CD8-positive, alpha-beta memory T cell (primary cell): ENCODE measurements around the gene CENPVL3. TPM values are rescaled to one million over a fixed set of nuclear protein-coding genes. Genes with fewer than 3 reads are reported as not detected.

Experiments
- CTCF ChIA-PET: fragments of 350-600 bp; sonication (Branson Sonifier 250); formaldehyde crosslinking; loops from one replicate; lab custom pipeline; 2021; ENCODE audit warnings: antibody characterized with exemption; lab: Charles Lee
- POLR2A ChIA-PET: fragments of 350-600 bp; sonication (Branson Sonifier 250); formaldehyde crosslinking; loops from one replicate; lab custom pipeline; 2021; ENCODE audit warnings: antibody characterized with exemption; lab: Charles Lee
- DNase-seq, 5 donors: peaks; one replicate each; pipeline versions ENCODE4 v3.0.0 to v3.0.0-alpha.2; 2020 to 2022; ENCODE audit warnings: mixed read lengths in 1 of 5
- H3K27ac ChIP-seq: one replicate; pipeline ENCODE4 v1.7.0; 2013; ENCODE audit warnings: low read depth, mild to moderate bottlenecking, low read length, moderate library complexity
- H3K27me3 ChIP-seq: 2 replicates; pipeline ENCODE4 v1.7.0; 2013; ENCODE audit warnings: low read length, mild to moderate bottlenecking; ENCODE audit not compliant: insufficient read depth, poor library complexity, severe bottlenecking
- H3K36me3 ChIP-seq: 2 replicates; pipeline ENCODE4 v1.7.0; 2013; ENCODE audit warnings: mild to moderate bottlenecking, low read length, moderate library complexity; ENCODE audit not compliant: insufficient read depth
- H3K4me1 ChIP-seq: 2 replicates; pipeline ENCODE4 v1.7.0; 2013; ENCODE audit warnings: mild to moderate bottlenecking, low read length, moderate library complexity; ENCODE audit not compliant: insufficient read depth
- H3K4me3 ChIP-seq: 2 replicates; pipeline ENCODE4 v1.7.0; 2013; ENCODE audit warnings: mild to moderate bottlenecking, low read length
- H3K9me3 ChIP-seq: 2 replicates; pipeline ENCODE4 v1.7.0; 2013; ENCODE audit warnings: mild to moderate bottlenecking, low read length
- H3K27ac Mint-ChIP-seq, 8 donors: one replicate each; pipeline ENCODE4 v1.8.0; 2020 to 2021; ENCODE audit warnings: mixed read lengths in 8 of 8, mild to moderate bottlenecking in 6 of 8, inconsistent platforms in 3 of 8, moderate library complexity in 3 of 8
- H3K27me3 Mint-ChIP-seq, 2 donors: one replicate each; pipeline ENCODE4 v1.8.0; 2020 to 2021; ENCODE audit warnings: mixed read lengths in 2 of 2, mild to moderate bottlenecking in 1 of 2, moderate library complexity in 1 of 2
- H3K36me3 Mint-ChIP-seq, 3 donors: one replicate each; pipeline ENCODE4 v1.8.0; 2020 to 2021; ENCODE audit warnings: mixed read lengths in 3 of 3, inconsistent platforms in 1 of 3, mild to moderate bottlenecking in 1 of 3
- H3K4me1 Mint-ChIP-seq, 3 donors: one replicate each; pipeline ENCODE4 v1.8.0; 2020 to 2021; ENCODE audit warnings: mixed read lengths in 3 of 3, inconsistent platforms in 1 of 3, mild to moderate bottlenecking in 1 of 3
- H3K4me3 Mint-ChIP-seq, 7 donors: one replicate each; pipeline ENCODE4 v1.8.0; 2020 to 2021; ENCODE audit warnings: mixed read lengths in 7 of 7, mild to moderate bottlenecking in 6 of 7, moderate library complexity in 4 of 7, inconsistent platforms in 2 of 7
- H3K9me3 Mint-ChIP-seq, 5 donors: one replicate each; pipeline ENCODE4 v1.8.0; 2020 to 2022; ENCODE audit warnings: mixed read lengths in 5 of 5, mild to moderate bottlenecking in 3 of 5, moderate library complexity in 2 of 5, inconsistent platforms in 1 of 5
- polyA plus RNA-seq: library from polyadenylated mRNA; unstranded; fragments of 300-500 nt; fragmentation: Illumina TruSeq; gene quantifications from one replicate; pipeline ENCODE4 v1.2.3, GENCODE V29; 2021
- total RNA-seq, 2 experiments: library from RNA; stranded (reverse); gene quantifications; one replicate each; pipeline ENCODE4 v1.2.3, GENCODE V29; 2021

Gene CENPVL3
- total and polyA plus RNA-seq, 3 experiments from 2014 or later = 0.22 TPM; not detected in 2

DNA sequence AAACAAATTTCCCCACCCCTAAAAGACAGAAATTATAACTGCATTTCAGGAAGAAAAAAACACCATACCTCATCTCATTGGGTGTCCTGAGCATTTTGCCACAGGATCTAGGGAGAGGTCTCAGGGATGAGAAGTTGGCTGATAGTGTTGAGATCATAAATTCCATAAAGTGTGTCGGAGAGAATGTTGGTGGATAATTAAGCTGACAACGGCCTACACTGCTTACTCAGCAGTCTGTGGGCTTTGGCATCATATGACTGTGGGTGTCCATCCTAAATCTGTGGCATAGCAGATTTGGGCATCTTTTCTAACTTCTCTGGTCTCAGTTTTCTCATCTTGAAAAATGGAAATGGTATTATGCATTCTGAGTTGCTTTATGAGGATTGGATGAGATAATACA, 12.3 kb downstream of the CENPVL3 start:
- POLR2A ChIA-PET = no interaction called here
- H3K27ac Mint-ChIP-seq = no peak overlapping the region

GRCh38 chrX:51598899-51599298, 19.8 kb downstream of the CENPVL3 start:
- H3K4me1 ChIP-seq = no peaks in the 10 kb centered on the region
- Mint-ChIP-seq H3K27me3 (peaks cover 10 to 36% of the 10 kb centered on the region in 2 donors), H3K27ac (no peak overlapping the region), H3K36me3 (no peaks in the 10 kb centered on the region), H3K9me3 (no peaks in the 10 kb centered on the region), H3K4me3 (no peak overlapping the region), H3K4me1 (no peaks in the 10 kb centered on the region)
- ChIA-PET CTCF (no interaction called here), POLR2A (no interaction called here)
- DNase-seq = no peak
- H3K27me3 ChIP-seq = no peaks in the 10 kb centered on the region
- H3K36me3 ChIP-seq = no peaks in the 10 kb centered on the region
- no peak overlapping the region for H3K27ac ChIP-seq
- H3K4me3 ChIP-seq = no peak overlapping the region
- H3K9me3 ChIP-seq = no peaks in the 10 kb centered on the region

More for the DNA sequence above, 12.3 kb downstream of the CENPVL3 start:
- H3K4me1 Mint-ChIP-seq = no peaks in the 10 kb centered on the region
- H3K36me3 Mint-ChIP-seq = no peaks in the 10 kb centered on the region
- Histone ChIP-seq H3K9me3 (no peaks in the 10 kb centered on the region), H3K4me1 (no peaks in the 10 kb centered on the region), H3K36me3 (no peaks in the 10 kb centered on the region), H3K27ac (no peak overlapping the region), H3K4me3 (no peak overlapping the region), H3K27me3 (no peaks in the 10 kb centered on the region)
- H3K4me3 Mint-ChIP-seq = no peak overlapping the region
- no peak for DNase-seq
- CTCF ChIA-PET = no interaction called here
- peaks cover under 1 to 5% of the 10 kb centered on the region in 2 donors for H3K27me3 Mint-ChIP-seq
- no peaks in the 10 kb centered on the region for H3K9me3 Mint-ChIP-seq

DNA sequence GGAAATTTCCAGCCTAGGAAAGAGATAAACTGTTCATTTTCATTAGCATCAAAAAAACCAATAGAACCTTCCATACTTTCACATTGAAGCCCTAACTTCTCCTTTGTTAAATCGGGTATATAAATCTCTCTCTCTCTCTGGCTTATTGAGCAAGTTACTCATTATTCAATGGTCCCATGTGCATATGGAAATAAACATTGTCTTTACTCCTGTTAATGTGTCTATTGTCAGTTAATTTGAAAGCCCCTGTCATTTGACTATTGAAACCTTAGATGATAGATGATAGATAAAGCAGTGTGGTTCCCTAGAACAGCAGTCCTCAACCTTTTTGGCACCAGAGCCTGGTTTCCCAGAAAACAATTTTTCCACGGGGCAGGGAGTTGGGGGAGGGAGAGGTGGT, 46.8 kb downstream of the CENPVL3 start:
- no peak overlapping the region for H3K4me3 ChIP-seq
- H3K36me3 Mint-ChIP-seq = no peaks in the 10 kb centered on the region
- no peaks in the 10 kb centered on the region for H3K4me1 Mint-ChIP-seq
- no peaks in the 10 kb centered on the region for H3K9me3 Mint-ChIP-seq
- CTCF ChIA-PET = no interaction called here
- no peak overlapping the region for H3K27ac Mint-ChIP-seq
- no peaks in the 10 kb centered on the region for H3K4me1 ChIP-seq
- peaks cover 3 to 13% of the 10 kb centered on the region in 2 donors for H3K27me3 Mint-ChIP-seq
- H3K27ac ChIP-seq = no peak overlapping the region
- no peaks in the 10 kb centered on the region for H3K9me3 ChIP-seq
- POLR2A ChIA-PET = no interaction called here
- H3K36me3 ChIP-seq = no peaks in the 10 kb centered on the region
- no peak for DNase-seq
- H3K4me3 Mint-ChIP-seq = no peak overlapping the region
- no peaks in the 10 kb centered on the region for H3K27me3 ChIP-seq

- H3K36me3 Mint-ChIP-seq = no peaks in the 10 kb centered on the region
- no peaks in the 10 kb centered on the region for H3K4me1 Mint-ChIP-seq
- Histone ChIP-seq H3K4me1 (no peaks in the 10 kb centered on the region), H3K4me3 (no peak overlapping the region), H3K9me3 (no peaks in the 10 kb centered on the region), H3K27ac (no peak overlapping the region), H3K36me3 (no peaks in the 10 kb centered on the region), H3K27me3 (no peaks in the 10 kb centered on the region)
- DNase-seq = no peak
- no peak overlapping the region for H3K27ac Mint-ChIP-seq
- CTCF ChIA-PET = no interaction called here
- peaks cover under 1 to 3% of the 10 kb centered on the region in 2 donors for H3K27me3 Mint-ChIP-seq
- H3K4me3 Mint-ChIP-seq = no peak overlapping the region
- POLR2A ChIA-PET = no interaction called here
- no peaks in the 10 kb centered on the region for H3K9me3 Mint-ChIP-seq
Observed at GRCh38 chrX:51569561-51569960, 49.2 kb downstream of the CENPVL3 start.

DNA sequence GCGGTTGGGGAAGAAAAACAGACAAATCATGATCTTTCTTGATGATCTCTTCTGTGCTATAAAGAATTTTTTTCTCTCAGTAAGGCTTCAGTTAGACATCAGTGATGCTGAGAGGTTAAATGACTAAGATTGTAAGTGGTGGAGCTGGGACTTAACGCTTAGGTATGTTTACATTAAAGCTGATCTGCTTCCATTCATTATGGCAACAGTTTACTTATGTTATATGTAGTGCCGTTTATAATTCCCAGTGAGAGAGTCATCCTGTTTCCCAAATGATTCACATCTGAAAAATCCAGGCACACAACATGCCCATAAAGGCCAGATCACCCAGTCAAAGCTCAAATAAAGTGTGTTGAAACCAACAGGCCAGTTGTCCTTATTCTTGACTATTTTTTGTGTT, 50.1 kb downstream of the CENPVL3 start:
- Histone ChIP-seq H3K36me3 (no peaks in the 10 kb centered on the region), H3K27ac (no peak overlapping the region), H3K9me3 (no peaks in the 10 kb centered on the region), H3K4me3 (no peak overlapping the region), H3K4me1 (no peaks in the 10 kb centered on the region), H3K27me3 (no peaks in the 10 kb centered on the region)
- no peaks in the 10 kb centered on the region for H3K9me3 Mint-ChIP-seq
- CTCF ChIA-PET = no interaction called here
- H3K27ac Mint-ChIP-seq = no peak overlapping the region
- H3K27me3 Mint-ChIP-seq = peaks cover 0 to 4% of the 10 kb centered on the region in 2 donors
- no peak overlapping the region for H3K4me3 Mint-ChIP-seq
- POLR2A ChIA-PET = no interaction called here
- H3K4me1 Mint-ChIP-seq = no peaks in the 10 kb centered on the region
- DNase-seq = no peak
- H3K36me3 Mint-ChIP-seq = no peaks in the 10 kb centered on the region

Other genes starting within 250 kb of the CENPVL3 start
- gene NUDT11, start 122.3 kb downstream of the CENPVL3 start, total RNA-seq = 1 to 10 TPM; 1.6 to 2.0 TPM
- gene NUDT11, start 122.3 kb downstream of the CENPVL3 start, polyA plus RNA-seq = 0.82 TPM
- gene CENPVL2, start 63.9 kb upstream of the CENPVL3 start, total RNA-seq = not detected
- gene CENPVL2, start 63.9 kb upstream of the CENPVL3 start, polyA plus RNA-seq = not detected
- gene CENPVL1, start 91.6 kb upstream of the CENPVL3 start, total RNA-seq = not detected
- gene CENPVL1, start 91.6 kb upstream of the CENPVL3 start, polyA plus RNA-seq = not detected
- 10 to 100 TPM; 10.5 to 11.3 TPM for gene GSPT2, start 124.5 kb upstream of the CENPVL3 start, total RNA-seq
- 5.9 TPM for gene GSPT2, start 124.5 kb upstream of the CENPVL3 start, polyA plus RNA-seq